Colonic mucosa (tissue), 4 donors: ENCODE data around the gene AFMID. TPM values are rescaled to one million over a fixed set of nuclear protein-coding genes. Genes with fewer than 3 reads are reported as not detected.
A peak's percentile ranks its signal among the peaks of the same experiment; 100 is the strongest.

Experiments used
- DNase-seq: peaks from one replicate; pipeline ENCODE4 v3.0.0-alpha.2; 2020
- H3K27ac ChIP-seq: fragments of 200-600 bp; one replicate; pipeline ENCODE4 v1.8.0; 2021
- H3K27me3 ChIP-seq: fragments of 200-600 bp; one replicate; pipeline ENCODE4 v1.8.0; 2021
- H3K36me3 ChIP-seq: fragments of 200-600 bp; one replicate; pipeline ENCODE4 v1.8.0; 2021
- H3K4me1 ChIP-seq: fragments of 200-600 bp; one replicate; pipeline ENCODE4 v1.8.0; 2021; ENCODE audit warnings: mild to moderate bottlenecking
- H3K4me3 ChIP-seq: fragments of 200-600 bp; one replicate; pipeline ENCODE4 v1.8.0; 2021
- H3K9ac ChIP-seq, 2 donors: one replicate each; pipeline ENCODE4 v1.7.0; 2013; ENCODE audit warnings: control low read depth in 2 of 2, low read depth in 2 of 2, low read length in 2 of 2
- H3K9me3 ChIP-seq: fragments of 200-600 bp; one replicate; pipeline ENCODE4 v1.8.0; 2021
- CTCF ChIP-seq: fragments of 200-600 bp; IDR thresholded peaks from one replicate; pipeline ENCODE4 v1.8.0; 2022; ENCODE audit warnings: antibody characterized with exemption, mild to moderate bottlenecking
- intact Hi-C: fragments of 100-400 bp; cut with DNase I; formaldehyde crosslinking; loops from one replicate; pipeline ENCODE4 v1.14.1; 2022
- total RNA-seq, 2 donors: library from RNA; stranded (reverse); fragmentation: NEBNext Ultra II Directional in 1 of 2; extraction: Animal tissue kit (Norgen Biotek cat#: 25700) in 1 of 2; gene quantifications; one replicate each; pipeline ENCODE4 v1.2.1, GENCODE V29; 2021
- donor health status: healthy.
- donor health status: DM: no; HTN: no; CAD: no.
- donor health status: DM: no; HTN: no; CAD: no.

Gene AFMID
- total RNA-seq, 2 donors from 2014 or later, result 30.6 to 33.3 TPM

- H3K4me1 ChIP-seq, result peaks cover 22% of the 10 kb centered on the region
These were observed 7.1 kb upstream of the AFMID start for GRCh38 chr17:78180083-78180482.

GRCh38 chr17:78180508-78180907 lies 6.7 kb upstream of the AFMID start:
- no peaks in the 10 kb centered on the region for H3K9me3 ChIP-seq
- no peak for TF ChIP-seq CTCF
- intact Hi-C loops, result no loop called here
- H3K4me1 ChIP-seq, result peaks cover 18% of the 10 kb centered on the region
- H3K4me3 ChIP-seq, result no peak overlapping the region
- no peaks in the 10 kb centered on the region for H3K36me3 ChIP-seq
- H3K27me3 ChIP-seq, result no peaks in the 10 kb centered on the region
- DNase-seq, result no peak
- no peak overlapping the region for H3K27ac ChIP-seq
- H3K9ac ChIP-seq, result no peak overlapping the region

More at GRCh38 chr17:78180083-78180482, 7.1 kb upstream of the AFMID start:
- Histone ChIP-seq H3K27ac (peak overlapping the region; percentile 10), H3K9me3 (no peaks in the 10 kb centered on the region), H3K9ac (no peak overlapping the region), H3K36me3 (no peaks in the 10 kb centered on the region), H3K4me3 (no peak overlapping the region), H3K27me3 (no peaks in the 10 kb centered on the region)
- no peak for DNase-seq
- no peak for TF ChIP-seq CTCF
- intact Hi-C loops, result no loop called here

GRCh38 chr17:78182504-78182903 lies 4.7 kb upstream of the AFMID start:
- H3K4me1 ChIP-seq, result peaks cover 2% of the 10 kb centered on the region
- no peak overlapping the region for H3K9ac ChIP-seq
- no peaks in the 10 kb centered on the region for H3K27me3 ChIP-seq
- no peaks in the 10 kb centered on the region for H3K9me3 ChIP-seq
- no peaks in the 10 kb centered on the region for H3K36me3 ChIP-seq
- H3K4me3 ChIP-seq, result no peak overlapping the region
- no peak for TF ChIP-seq CTCF
- DNase-seq, result no peak
- intact Hi-C loops, result no loop called here
- H3K27ac ChIP-seq, result no peak overlapping the region

GRCh38 chr17:78183916-78184315 lies 3.2 kb upstream of the AFMID start:
- peak overlapping the region in 1 of 2 donors; percentile 19 for H3K9ac ChIP-seq
- H3K4me3 ChIP-seq, result no peak overlapping the region
- TF ChIP-seq CTCF, result no peak
- peaks cover 4% of the 10 kb centered on the region for H3K4me1 ChIP-seq
- no peaks in the 10 kb centered on the region for H3K27me3 ChIP-seq
- H3K36me3 ChIP-seq, result no peaks in the 10 kb centered on the region
- peak overlapping the region; percentile 6 for H3K27ac ChIP-seq
- DNase-seq, result no peak
- intact Hi-C loops, result no loop called here
- no peaks in the 10 kb centered on the region for H3K9me3 ChIP-seq

- Histone ChIP-seq H3K27ac (peak overlapping the region; percentile 6), H3K9ac (peak overlapping the region in 1 of 2 donors; percentile 19)
These were observed 2.8 kb upstream of the AFMID start for GRCh38 chr17:78184351-78184750.

More at GRCh38 chr17:78184351-78184750, 2.8 kb upstream of the AFMID start:
- Histone ChIP-seq H3K9me3 (no peaks in the 10 kb centered on the region), H3K27me3 (no peaks in the 10 kb centered on the region), H3K36me3 (no peaks in the 10 kb centered on the region), H3K4me1 (peaks cover 4% of the 10 kb centered on the region), H3K4me3 (no peak overlapping the region)
- no peak for TF ChIP-seq CTCF
- DNase-seq, result no peak
- intact Hi-C loops, result no loop called here
